ENCODE measurements around the gene CMIP.
A peak's percentile ranks its signal among the peaks of the same experiment; 100 is the strongest.

CMIP gene

DNA sequence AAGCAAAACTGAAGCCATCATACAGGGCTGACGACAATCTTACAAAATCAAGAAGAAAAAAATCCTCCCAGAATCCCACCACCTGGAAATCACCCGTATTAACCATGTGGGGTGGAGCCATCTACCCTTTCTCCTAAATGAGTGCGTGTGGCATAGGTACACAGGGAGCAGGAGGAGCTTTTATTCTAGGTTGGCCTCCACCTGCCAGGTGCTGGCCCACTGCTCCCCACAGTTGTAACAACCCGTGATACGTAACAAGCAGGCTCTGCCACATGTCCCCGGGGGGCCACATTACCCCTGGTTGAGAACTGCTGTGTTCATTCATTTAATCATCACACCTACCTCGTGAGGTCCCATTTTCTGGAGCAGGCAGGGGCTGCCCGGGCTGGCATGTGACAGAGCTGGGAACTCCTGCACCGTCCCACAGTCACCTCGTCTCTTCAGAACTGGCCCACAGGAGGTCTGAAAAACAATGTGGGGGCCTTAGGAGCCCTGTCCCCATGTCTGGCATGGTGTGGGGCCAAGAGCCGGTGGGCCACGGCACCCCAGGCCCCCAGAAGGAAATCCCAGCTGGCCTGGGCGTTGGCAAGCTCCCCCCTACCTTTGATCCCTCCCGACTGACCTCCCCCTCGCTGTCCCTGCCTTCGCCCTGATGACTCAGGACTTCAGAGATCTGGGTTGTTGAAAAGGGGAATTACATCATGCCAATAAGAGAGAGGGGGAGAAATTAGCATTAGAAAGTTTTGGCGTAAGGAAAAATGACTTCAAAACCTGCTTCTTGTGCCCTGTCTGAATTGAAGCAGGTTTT lies 12.9 kb downstream of the CMIP start:
- no peak for DNase-seq
- intact Hi-C loops (cut with DNase I) = loop anchor here (10.0 kb wide), 1 partner anchor 97 kb away; no protein-coding TSS in a partner anchor

DNA sequence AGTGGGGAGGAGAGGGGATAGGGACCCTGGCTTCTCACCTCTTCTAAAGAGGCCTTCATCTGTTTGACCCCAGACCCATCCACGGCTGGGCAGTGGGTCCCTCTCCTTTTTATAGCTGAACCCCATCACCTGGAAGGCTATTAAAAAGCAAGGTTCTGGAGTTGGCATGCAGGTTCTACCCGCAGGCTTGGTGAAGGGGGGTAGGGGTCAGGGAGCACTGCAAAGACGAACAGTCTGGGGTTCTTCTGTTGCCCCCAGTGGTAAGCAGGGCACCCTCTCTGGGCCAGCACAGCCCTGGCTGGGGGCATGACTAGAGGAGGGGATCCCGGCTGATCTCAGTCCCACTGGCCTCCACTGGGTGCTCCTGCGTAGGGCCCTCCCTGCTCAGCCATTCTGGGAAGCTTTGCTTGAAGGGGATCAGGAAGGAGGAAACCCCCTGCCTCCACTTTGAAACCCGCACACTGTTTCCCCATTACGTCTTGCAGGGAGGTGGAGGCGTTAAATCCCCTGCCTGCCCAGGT lies 13.6 kb downstream of the CMIP start:
- no peak for DNase-seq
- intact Hi-C loops (cut with DNase I) = loop anchor here (10.0 kb wide), 1 partner anchor 97 kb away; no protein-coding TSS in a partner anchor

DNA sequence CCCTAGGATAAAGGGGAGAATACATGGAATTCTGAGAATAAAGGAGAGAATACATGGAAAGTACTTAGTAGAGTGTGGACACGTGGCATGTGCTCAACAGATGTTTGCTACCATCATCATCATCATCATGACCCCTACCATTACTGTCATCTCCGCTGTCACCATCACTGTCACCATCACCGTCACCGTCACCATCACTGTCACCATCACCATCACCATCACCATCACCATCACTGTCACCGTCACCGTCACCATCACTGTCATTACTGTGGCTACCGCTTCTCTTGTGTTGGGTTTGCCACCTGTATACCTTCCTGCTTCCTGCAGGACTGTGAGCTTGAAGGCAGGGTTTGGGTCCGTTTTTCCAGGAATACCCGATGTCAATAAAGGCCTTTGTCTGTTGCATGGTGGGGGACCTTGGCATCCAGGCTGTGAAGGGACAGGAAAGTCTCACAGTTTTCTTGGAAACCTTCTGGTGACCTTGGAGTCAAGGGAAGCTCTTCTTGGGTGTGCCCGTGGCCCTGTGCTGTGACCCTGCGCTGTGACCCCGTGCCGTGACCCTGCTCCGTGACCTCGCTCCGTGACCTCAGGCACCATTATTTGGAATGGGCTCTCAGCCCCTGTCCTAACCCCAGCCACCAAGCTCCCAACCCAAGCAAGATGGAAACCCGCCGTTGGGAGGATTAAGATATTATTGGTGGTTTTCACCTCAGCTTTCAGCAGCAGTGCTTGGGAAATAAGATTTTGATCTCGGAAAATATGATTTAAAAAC lies 14.4 kb downstream of the CMIP start:
- DNase-seq = no peak
- intact Hi-C loops (cut with DNase I) = loop anchor here (10.0 kb wide), 1 partner anchor 96 kb away; no protein-coding TSS in a partner anchor

DNA sequence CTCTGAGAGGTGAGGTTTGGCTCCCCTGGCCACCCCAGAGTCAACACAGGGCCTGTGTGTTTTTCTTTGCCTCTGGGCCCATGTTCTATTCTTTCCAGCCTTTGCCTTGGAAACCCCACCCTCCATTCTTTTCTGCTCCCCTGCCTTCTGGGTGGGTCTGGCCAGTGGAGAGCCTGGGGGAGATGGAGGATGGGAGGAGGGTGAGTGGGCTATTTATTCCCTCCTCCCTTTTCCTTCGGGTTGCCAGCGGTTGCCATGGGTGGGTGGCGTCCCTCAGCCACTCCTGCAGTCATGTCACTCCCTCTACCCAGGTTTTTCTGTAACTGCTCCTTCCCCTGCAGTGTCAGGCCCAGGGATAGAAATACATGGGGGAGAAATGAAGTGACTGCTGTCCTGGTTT lies 15.5 kb downstream of the CMIP start:
- no peak for DNase-seq
- intact Hi-C loops (cut with DNase I) = no loop called here

DNA sequence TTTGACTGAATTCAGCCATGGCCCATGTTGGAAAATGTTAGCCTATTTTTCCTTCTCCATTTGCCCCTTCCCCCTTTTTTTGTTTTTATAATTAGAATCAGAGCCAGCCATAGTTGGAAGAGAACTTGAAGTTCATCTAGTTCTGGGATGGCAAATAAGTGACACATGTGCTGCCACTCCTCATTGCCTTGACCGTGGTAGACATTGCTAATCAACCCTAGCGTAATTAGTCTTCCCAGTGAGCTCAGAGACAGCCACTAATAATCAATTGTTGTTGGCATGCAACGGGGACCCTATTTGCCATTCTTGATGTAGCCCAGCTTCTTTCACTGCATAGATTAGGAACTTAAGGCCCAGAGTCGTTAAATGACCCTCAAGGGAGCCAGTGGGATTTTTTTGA lies 16.6 kb downstream of the CMIP start:
- no peak for DNase-seq
- intact Hi-C loops (cut with DNase I) = no loop called here

DNA sequence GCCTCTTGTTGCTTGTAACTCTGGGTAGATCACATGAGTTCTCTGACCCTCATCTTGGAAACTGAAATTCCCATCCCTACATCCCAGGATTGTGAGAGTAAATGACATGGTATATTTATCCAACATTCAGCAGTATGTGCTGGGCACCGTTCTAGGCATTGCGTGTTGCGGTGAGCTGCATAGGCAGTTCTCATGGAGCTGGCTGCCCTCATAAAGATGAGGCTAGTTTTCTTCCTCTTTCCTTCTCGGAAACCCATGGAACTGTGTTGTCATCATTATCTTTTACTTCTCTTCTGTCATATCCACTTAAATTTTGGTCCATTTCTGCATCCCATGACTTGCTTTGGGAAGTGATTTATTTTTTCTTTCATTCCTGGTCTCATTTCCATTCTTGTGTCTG lies 17.2 kb downstream of the CMIP start:
- intact Hi-C loops (cut with DNase I) = no loop called here
- DNase-seq = peak in 1 of 10 donors; percentile 43

DNA sequence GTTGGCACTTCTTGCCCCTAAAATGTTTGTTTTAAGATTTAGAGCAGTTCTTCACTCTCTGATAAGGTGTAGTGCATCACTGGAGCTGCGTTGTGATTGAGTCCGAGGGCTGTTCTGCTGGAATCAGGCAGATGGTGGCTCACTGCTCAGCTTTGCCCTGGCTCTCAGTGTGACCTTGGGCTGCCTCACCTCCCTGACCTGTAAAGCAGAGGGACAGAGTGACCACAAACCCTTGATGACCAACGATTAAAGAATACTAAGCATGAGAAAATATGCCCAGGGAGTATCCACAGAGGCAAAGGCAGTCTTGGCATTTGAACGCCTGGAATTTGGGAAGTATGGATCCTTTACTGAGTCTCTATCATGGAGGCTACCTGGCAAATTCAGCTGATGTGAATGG lies 18.1 kb downstream of the CMIP start:
- peak in 1 of 10 donors; percentile 47 for DNase-seq
- intact Hi-C loops (cut with DNase I) = no loop called here

DNA sequence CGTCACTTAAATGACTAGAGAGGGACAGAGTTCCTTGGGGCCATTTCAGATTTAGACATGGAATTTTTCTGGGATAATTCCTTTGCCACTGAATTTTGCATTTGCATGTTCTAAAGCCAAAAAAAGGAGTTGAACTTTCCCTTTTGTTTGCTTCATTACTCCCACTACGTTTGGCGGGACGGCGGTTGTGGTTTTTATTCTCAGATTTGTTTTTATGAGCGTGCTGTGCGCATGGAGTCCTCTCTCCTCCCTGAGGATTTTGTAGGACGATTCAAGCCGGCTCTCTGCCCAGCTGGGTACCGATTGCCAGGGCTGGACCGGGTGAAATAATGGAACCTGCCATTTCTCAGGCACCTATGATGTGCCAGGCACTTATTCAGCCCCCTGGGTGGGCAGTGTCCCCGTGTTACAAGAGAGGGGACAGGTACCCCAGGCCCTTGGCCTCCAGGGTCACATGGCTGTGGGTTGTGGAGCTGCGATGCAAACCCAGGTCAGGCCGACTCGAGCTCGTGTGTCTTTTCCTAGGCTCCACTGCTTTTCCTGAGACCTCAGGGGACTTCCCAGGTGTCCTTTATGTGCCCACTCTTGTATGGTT lies 18.8 kb downstream of the CMIP start:
- intact Hi-C loops (cut with DNase I) = no loop called here
- DNase-seq = peak in 2 of 10 donors; percentile 45 to 65

DNA sequence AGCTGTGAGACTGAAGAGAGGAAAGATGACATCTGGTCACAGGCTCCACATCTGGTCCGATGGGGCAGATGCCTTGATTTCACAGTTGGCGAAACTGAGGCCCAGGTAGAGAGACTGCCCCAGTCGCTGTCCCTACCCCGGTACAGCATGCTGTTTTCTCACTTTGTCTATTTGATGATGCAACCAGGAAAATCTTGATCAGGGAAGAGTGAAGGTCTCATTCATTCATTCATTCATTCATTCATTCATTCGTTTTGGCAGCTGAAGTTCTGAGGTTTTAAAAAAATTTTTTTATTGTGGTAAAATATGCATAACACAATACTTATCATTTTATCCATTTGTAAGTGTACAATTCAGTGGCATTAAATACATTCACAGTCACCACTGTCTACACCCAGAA lies 19.7 kb downstream of the CMIP start:
- intact Hi-C loops (cut with DNase I) = no loop called here
- no peak for DNase-seq

DNA sequence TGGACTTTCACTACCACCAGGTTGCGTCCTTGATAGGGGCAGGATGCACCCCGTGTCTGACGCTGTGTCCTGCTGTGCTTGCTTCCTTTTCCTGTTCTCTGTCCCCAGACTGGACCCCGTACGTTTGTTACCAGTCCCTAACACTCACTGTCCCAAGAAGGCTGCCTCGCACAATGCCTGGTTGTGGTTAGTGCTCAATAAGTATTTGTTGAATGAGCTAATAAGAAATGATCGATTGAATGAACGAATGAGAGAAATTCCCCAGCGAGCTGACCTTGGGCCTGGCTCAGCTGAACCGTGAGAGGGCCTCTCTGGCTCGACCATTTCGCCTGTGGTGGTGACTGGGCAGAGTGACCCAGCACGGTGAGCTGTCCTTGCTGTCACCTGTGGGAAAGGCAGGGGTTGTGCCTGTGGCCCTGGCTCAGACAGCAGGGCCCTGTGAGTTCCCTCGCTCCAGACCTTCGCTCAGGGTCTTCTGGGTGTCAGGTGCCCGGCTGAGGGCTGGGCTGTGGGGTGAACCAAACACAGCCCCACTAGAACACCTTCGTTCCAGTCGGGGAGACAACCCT lies 20.9 kb downstream of the CMIP start:
- intact Hi-C loops (cut with DNase I) = no loop called here
- peak in 2 of 10 donors; percentile 78 to 79 for DNase-seq

DNA sequence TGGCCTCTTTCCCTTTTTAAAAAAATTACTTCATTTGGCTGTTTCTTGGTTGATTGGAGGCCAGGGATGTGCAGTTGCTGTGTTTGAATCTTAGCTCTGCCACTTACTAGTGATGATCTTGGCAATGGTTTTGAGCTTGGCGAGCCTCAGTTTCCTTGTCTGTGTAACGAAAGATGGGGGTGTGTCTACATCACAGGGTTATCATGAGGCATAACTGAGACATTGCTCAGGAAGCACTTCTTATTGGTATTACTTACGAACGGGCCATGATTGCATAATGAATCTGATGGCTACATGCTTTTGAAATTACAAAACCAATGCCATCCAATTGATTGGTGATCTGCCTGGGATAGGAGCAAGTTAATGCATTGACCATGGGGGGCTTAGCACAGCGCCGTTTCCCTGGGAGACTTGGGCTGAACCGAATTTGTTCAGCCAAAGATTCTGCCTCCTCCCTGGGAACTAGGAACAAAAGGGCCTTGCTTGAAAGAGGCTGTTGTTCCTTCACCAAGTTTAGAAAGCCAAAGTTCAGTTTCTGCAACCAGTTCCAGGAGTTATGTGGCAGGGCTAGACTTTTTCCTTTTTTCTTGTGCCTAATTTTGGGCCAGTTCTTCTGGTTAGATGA lies 21.9 kb downstream of the CMIP start:
- DNase-seq = peak in 1 of 10 donors; percentile 55
- intact Hi-C loops (cut with DNase I) = no loop called here

DNA sequence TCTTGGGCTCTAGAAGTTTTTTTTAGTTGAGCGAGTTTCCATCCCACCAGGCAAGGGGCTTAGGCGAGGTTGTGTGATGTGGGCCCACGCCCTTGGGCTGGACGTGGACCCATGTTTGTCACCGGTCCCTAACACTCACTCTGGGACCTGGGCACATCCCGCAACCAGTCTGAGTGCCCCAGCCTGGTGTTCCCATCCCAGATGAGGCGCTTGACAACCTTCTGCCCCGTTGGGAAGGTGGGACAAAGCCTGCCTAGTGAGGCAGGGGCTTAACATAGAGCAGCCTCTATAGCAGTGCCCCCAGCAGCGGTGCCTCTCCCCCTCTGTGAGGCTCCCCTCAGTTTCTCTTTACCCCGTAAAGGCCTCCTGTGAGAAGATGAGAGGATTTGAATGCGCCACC lies 22.5 kb downstream of the CMIP start:
- intact Hi-C loops (cut with DNase I) = no loop called here
- DNase-seq = peak in 2 of 10 donors; percentile 24 to 65

DNA sequence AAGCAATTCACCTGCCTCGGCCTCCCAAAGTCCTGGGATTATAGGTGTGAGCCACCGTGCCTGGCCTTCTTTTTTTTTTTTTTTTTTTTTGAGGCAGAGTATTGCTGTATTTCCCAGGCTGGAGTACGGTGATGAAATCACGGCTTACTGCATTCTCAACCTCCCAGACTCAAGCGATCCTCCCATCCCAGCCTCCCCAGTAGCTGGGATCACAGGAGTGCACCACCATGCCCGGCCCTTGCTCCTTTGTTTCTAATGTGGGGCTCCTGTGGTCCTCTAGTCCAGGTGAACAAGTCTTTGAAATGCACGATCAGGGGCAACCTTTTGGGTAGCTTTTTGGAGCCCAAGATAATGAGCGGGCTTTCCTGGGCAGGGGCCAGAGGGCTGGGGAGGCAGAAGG lies 23.2 kb downstream of the CMIP start:
- DNase-seq = peak in 1 of 10 donors; percentile 52
- intact Hi-C loops (cut with DNase I) = no loop called here

DNA sequence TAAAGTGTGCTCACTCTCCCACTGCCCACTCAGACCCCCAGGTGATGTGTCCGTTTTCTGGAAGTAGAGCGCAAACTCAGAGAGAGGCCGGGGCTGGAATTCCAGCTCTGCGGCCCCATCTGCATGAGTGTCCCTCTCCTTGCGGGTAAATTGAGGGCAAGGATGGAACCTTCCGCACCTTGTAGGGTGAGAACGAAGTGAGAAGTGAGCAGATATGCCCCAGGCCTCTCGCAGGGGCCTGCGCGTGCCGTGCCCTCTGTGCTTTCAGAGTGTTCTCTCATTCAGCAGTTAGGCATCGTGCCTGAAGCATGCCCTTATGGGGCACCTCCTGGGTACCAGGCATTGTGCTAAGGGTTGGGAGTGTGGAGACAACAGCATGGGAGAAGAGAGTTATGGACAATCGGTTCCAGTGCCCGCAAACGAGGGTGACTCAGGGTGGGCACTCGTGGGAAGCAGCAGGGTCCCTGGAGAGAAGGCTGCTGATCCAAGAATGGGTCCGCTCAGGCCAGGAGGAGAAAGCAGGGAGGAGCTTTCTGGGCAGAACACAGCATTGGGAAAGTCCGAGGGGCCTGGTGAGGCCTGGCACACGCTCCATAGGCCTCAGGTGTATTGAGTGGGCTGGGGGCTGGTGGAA lies 23.8 kb downstream of the CMIP start:
- peak in 2 of 10 donors; percentile 58 to 75 for DNase-seq
- intact Hi-C loops (cut with DNase I) = no loop called here

DNA sequence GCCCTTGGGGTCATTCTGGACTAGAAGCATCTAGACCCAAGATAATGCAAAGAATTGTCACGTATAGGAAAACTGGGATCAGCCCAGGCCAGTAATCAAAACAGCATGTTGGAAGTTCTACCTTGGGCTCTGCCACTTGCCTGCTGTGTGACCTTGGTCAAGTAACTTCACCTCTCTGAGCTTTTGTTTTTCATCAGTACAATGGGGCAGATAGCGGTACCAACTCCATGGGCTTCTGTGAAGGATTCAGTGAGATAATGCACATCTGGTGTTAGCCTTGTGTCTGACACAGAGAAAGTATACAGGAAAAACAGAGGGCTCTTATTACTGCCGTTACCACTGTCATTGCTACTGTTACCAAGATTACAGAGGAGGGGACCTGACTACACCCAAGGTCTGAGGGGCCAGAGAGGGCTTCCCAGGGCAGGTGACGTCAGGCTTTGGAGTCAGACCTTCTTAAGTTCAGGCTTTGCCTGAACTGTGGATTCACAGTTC lies 24.6 kb downstream of the CMIP start:
- intact Hi-C loops (cut with DNase I) = no loop called here
- peak in 1 of 10 donors; percentile 43 for DNase-seq

DNA sequence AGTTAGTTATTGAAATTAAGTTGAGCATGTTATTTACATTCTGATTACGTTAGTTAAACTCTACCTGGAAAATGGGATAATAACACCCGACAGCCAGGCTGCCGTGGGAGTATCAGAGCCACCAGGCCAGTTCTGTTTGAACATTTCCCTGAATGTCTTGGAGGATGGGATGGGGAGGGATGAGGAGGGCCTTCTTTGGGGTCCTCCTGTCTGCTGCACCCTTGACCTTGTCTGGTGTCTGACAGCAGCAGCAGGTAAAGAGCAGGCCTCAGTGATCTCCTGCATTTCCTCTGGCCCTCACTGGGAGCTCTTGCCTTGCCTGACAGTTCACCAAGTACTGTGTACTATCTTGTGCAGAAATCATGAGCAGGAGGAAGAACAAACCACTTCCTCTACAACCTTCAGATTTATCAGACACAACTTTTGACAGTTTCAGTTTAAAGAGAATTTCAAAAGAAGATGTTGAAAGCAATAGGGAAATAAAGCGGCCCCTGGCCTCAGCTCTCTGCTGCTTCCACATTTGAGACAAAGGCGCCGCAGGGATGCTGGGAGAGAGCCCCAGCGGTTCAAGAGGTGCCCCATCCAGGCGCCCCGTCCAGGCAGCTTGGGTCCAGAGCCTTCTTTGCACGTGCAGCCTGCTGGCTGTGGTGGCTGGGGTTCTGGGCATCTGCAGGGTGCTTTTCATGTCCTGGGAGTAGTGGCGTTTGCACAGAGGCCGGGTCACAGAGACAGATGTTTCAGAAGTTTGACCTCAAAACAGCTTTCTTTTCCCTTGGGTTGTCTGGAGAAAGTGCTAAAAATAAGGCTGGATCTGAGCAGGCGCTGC lies 25.3 kb downstream of the CMIP start:
- intact Hi-C loops (cut with DNase I) = no loop called here
- DNase-seq = peak in 2 of 10 donors; percentile 70 to 86

DNA sequence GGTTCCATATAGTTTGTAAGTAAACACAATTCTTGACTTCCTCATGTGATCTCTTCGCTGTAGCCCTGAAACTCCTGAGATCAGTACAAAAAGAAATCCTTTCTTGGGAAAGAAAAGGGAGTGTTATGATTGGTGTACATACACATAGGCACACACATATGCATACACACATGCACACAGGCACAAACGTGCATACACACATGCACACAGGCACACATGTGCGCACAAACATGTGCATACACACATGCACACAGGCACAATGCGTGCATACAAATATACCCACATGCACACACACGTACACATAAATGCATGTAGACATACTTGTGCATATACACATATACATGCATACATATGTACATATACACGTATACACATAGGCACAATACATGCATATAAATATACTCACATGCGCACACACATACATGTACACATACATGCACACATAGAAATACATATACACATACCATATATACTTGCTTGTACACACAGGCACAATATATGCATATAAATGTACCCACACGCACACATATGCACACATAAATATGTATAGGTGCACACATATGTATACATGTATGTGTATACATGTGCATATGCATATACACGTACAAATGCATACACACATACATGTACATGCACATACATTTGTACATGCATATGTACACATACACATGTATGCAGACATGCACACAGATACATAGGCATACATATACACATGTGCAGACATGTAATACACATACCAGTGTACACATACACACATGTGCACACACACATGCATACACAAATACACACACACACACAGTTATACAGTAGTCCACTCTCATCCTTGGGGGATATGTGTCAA lies 26.4 kb downstream of the CMIP start:
- no peak for DNase-seq
- intact Hi-C loops (cut with DNase I) = no loop called here

DNA sequence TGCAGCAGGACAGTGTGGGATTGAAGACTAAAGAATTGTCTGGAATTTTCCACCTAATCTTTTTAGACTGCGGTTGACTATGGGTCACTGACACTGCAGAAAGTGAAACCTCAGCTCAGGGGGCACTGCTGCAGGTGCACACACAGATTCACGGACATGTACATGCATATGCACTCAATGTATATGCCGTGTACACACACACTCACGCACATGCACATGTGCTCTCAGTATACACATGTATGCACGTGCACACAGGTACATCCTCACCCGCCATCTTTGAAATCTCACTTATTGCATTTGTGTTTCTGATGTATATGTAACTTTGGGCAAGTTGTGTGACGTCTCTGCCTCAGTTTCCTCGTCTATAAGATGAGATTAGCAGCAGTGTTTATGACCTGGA lies 27.3 kb downstream of the CMIP start:
- intact Hi-C loops (cut with DNase I) = no loop called here

More for the DNA sequence above, 27.3 kb downstream of the CMIP start:
- DNase-seq = no peak

Measured in posterior cingulate gyrus (tissue), 11 donors.